GM13976 (cell line): ENCODE measurements around the gene CLEC16A.

Experiments used
- DNase-seq: peaks from one replicate; pipeline ENCODE4 v3.0.0; 2012; ENCODE audit warnings: low spot score
- CTCF ChIP-seq: IDR thresholded peaks from 2 replicates; pipeline ENCODE4 v1.5.1; 2012; ENCODE audit warnings: borderline replicate concordance, mild to moderate bottlenecking; ENCODE audit not compliant: insufficient read depth; ENCODE audit errors: extremely low read depth, missing control alignments, control extremely low read depth
- in situ Hi-C: fragments of 300-500 bp; cut with MboI; formaldehyde crosslinking; loops from one replicate; pipeline ENCODE4 v1.12.0; 2022; ENCODE audit warnings: low sequenced_read_pairs, mixed read lengths, inconsistent platforms; ENCODE audit not compliant: unreplicated experiment

Gene CLEC16A

GRCh38 chr16:11225677-11226549 lies 281.5 kb downstream of the CLEC16A start:
- in situ Hi-C loops, result no loop called here
- no peak for TF ChIP-seq CTCF
- no peak for DNase-seq

GRCh38 chr16:11229432-11229831 lies 285.1 kb downstream of the CLEC16A start:
- no peak for TF ChIP-seq CTCF
- DNase-seq, result no peak
- in situ Hi-C loops, result no loop called here

- no peak for DNase-seq
- TF ChIP-seq CTCF, result no peak
- in situ Hi-C loops, result no loop called here
Observed at GRCh38 chr16:11229906-11230305, 285.5 kb downstream of the CLEC16A start.

GRCh38 chr16:11231367-11231970 lies 287.1 kb downstream of the CLEC16A start:
- no peak for DNase-seq
- TF ChIP-seq CTCF, result no peak
- in situ Hi-C loops, result no loop called here
